Testis (tissue), 3 donors: Measurements from ENCODE around the gene GAK. TPM values are rescaled to one million over a fixed set of nuclear protein-coding genes. Genes with fewer than 3 reads are reported as not detected.

Experiments used
- DNase-seq: peaks from one replicate; pipeline ENCODE4 v3.0.0-alpha.2; 2019
- H3K27ac ChIP-seq, 2 donors: fragments of 200-600 bp; sonication (generic); one replicate each; pipeline ENCODE4 v1.5.1; 2019
- H3K27me3 ChIP-seq: fragments of 200-600 bp; sonication (generic); one replicate; pipeline ENCODE4 v1.5.1; 2019
- H3K36me3 ChIP-seq: fragments of 200-600 bp; sonication (generic); one replicate; pipeline ENCODE4 v1.5.1; 2017; ENCODE audit warnings: low read depth; ENCODE audit errors: missing control alignments
- H3K4me1 ChIP-seq: fragments of 200-600 bp; sonication (generic); one replicate; pipeline ENCODE4 v1.5.1; 2019
- H3K4me3 ChIP-seq, 2 donors: fragments of 200-600 bp; sonication (generic); one replicate each; pipeline ENCODE4 v1.5.1; 2017 to 2019
- H3K9me3 ChIP-seq: fragments of 200-600 bp; sonication (generic); one replicate; pipeline ENCODE4 v1.5.1; 2017
- POLR2A ChIP-seq: fragments of 450-650 bp; IDR thresholded peaks from one replicate; pipeline ENCODE4 v1.6.1; 2017; ENCODE audit warnings: antibody characterized with exemption, mild to moderate bottlenecking, moderate library complexity
- WGBS, 2 donors: methylation state at CpG; one replicate each; pipeline ENCODE4 v1.1.5; 2018; 5-methylcytosine and 5-hydroxymethylcytosine counted together
- intact Hi-C: fragments of 100-400 bp; cut with DNase I; formaldehyde crosslinking; loops from one replicate; pipeline ENCODE4 v1.15.1; 2023; ENCODE audit warnings: low total_unique reads
- polyA plus RNA-seq: library from polyadenylated mRNA; stranded (reverse); fragments of 350-450 nt; fragmentation: Illumina TruSeq; extraction: RNeasy Lipid Tissue Mini Kit (QIAGEN cat#74804); gene quantifications from one replicate; pipeline ENCODE4 v1.2.3, GENCODE V29; 2014; ENCODE audit warnings: low read depth, low replicate concordance; ENCODE audit not compliant: insufficient read depth
- total RNA-seq, 2 donors: library from RNA; depleted of rRNA; stranded (reverse); fragments of >200 nt; gene quantifications; one replicate each; pipeline ENCODE4 v1.2.3, GENCODE V29; 2016
- TF ChIP-seq, protein P1 (sequence below), 3 experiments: fragments of 450-650 bp in 2 of 3; fragments of 200-600 bp in 1 of 3; sonication (generic) in 1 of 3; IDR thresholded peaks; one replicate each; pipeline ENCODE4 v1.5.1; 2016 to 2019; ENCODE audit warnings: antibody characterized with exemption in 3 of 3, mild to moderate bottlenecking in 2 of 3, moderate library complexity in 1 of 3

The GAK gene
- total and polyA plus RNA-seq, 3 donors from 2014 or later, result 130 to 229 (median 226) TPM

DNA sequence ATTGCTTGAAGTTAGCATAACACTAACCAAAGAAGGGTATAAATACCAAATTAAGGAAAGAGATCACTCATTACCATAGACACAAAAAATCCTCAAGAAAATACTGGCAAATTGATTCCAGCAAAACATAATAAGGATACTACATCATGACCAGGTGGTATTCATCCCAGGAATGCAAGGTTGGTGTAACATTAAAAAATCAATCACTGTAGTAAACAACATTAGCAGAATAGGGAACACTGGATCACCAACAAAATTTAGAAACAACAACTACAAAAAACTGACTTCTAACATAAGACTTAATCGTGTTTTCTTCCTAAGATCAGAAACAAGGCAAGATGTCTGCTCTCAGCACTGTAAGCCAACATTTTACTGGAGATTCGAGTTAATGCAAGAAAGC lies 14.1 kb downstream of the GAK start:
- Histone ChIP-seq H3K4me1 (peaks cover 10% of the 10 kb centered on the region), H3K27ac (no peak overlapping the region), H3K9me3 (no peaks in the 10 kb centered on the region), H3K36me3 (no peaks in the 10 kb centered on the region), H3K27me3 (no peaks in the 10 kb centered on the region), H3K4me3 (no peak overlapping the region)
- no peak for DNase-seq
- TF ChIP-seq, protein P1, sequence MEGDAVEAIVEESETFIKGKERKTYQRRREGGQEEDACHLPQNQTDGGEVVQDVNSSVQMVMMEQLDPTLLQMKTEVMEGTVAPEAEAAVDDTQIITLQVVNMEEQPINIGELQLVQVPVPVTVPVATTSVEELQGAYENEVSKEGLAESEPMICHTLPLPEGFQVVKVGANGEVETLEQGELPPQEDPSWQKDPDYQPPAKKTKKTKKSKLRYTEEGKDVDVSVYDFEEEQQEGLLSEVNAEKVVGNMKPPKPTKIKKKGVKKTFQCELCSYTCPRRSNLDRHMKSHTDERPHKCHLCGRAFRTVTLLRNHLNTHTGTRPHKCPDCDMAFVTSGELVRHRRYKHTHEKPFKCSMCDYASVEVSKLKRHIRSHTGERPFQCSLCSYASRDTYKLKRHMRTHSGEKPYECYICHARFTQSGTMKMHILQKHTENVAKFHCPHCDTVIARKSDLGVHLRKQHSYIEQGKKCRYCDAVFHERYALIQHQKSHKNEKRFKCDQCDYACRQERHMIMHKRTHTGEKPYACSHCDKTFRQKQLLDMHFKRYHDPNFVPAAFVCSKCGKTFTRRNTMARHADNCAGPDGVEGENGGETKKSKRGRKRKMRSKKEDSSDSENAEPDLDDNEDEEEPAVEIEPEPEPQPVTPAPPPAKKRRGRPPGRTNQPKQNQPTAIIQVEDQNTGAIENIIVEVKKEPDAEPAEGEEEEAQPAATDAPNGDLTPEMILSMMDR (IDR thresholded peaks at IDR 0.05), result no peak
- no peak for TF ChIP-seq POLR2A
- WGBS, 2 donors, result 88 to 97% methylated on average over 2 of the region's 2 CpGs
- intact Hi-C loops, result no loop called here

GRCh38 chr4:917466-917865 lies 14.7 kb downstream of the GAK start:
- H3K27ac ChIP-seq, result no peak overlapping the region
- H3K9me3 ChIP-seq, result no peaks in the 10 kb centered on the region
- WGBS, 2 donors, result 94 to 98% methylated on average over 7 of the region's 7 CpGs
- no peak for TF ChIP-seq POLR2A
- TF ChIP-seq, protein P1 (IDR thresholded peaks at IDR 0.05), result no peak
- no peak for DNase-seq
- peaks cover 15% of the 10 kb centered on the region for H3K4me1 ChIP-seq
- H3K27me3 ChIP-seq, result no peaks in the 10 kb centered on the region
- H3K36me3 ChIP-seq, result no peaks in the 10 kb centered on the region
- intact Hi-C loops, result no loop called here
- H3K4me3 ChIP-seq, result no peak overlapping the region

DNA sequence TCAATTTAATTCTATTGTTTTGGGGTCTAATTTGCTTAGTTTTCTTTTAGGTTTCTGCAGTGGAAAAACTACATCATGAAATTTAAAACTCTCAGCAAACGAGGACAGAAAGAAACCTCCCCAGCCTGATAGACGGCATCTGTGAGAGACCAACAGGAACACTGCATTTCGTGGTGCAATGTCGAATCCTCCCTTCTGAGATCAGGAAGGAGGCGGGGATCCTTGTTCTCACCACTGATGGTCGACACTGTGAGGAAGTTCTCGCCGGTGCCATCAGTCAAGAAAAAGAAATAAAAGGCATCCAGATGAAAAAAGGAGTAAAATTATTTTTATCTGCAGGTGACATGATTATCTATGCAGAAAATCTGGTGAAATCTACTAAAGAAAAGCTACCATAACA lies 16.5 kb downstream of the GAK start:
- H3K27ac ChIP-seq, result peak overlapping the region in 1 of 2 donors; percentile 43
- H3K27me3 ChIP-seq, result no peaks in the 10 kb centered on the region
- H3K36me3 ChIP-seq, result no peaks in the 10 kb centered on the region
- WGBS, 2 donors, result 28 to 38% methylated on average over 8 of the region's 8 CpGs
- H3K4me1 ChIP-seq, result peaks cover 23% of the 10 kb centered on the region
- H3K4me3 ChIP-seq, result no peak overlapping the region
- TF ChIP-seq, protein P1 (IDR thresholded peaks at IDR 0.05), result no peak
- TF ChIP-seq POLR2A, result no peak
- intact Hi-C loops, result no loop called here
- peak; percentile 62 for DNase-seq
- no peaks in the 10 kb centered on the region for H3K9me3 ChIP-seq

DNA sequence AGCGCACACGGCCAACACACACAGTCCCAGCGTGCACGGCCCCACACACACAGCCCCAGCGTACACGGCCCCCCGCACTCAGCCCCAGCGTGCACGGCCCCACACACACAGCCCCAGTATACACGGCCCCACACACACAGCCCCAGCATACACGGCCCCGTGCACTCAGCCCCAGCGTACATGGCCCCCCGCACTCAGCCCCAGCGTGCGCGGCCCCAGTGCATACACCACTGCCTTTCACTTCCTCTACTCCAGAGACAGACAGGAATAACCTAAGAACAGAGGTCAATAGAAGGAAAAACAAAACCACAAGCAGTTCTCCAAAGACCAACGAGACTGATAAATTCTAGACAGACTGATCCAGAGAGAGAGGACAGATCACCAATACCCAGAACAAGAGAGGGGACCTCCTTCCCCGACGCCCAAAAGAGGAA lies 17.1 kb downstream of the GAK start:
- Histone ChIP-seq H3K27ac (peak overlapping the region in 1 of 2 donors; percentile 43), H3K4me3 (peak overlapping the region in 1 of 2 donors; percentile 34), H3K27me3 (no peaks in the 10 kb centered on the region), H3K4me1 (peaks cover 23% of the 10 kb centered on the region), H3K36me3 (no peaks in the 10 kb centered on the region), H3K9me3 (no peaks in the 10 kb centered on the region)
- intact Hi-C loops, result no loop called here
- TF ChIP-seq, protein P1 (IDR thresholded peaks at IDR 0.05), result no peak
- no peak for TF ChIP-seq POLR2A
- no peak for DNase-seq
- 64 to 65% methylated on average over 16 to 20 of the region's 20 CpGs for WGBS, 2 donors

DNA sequence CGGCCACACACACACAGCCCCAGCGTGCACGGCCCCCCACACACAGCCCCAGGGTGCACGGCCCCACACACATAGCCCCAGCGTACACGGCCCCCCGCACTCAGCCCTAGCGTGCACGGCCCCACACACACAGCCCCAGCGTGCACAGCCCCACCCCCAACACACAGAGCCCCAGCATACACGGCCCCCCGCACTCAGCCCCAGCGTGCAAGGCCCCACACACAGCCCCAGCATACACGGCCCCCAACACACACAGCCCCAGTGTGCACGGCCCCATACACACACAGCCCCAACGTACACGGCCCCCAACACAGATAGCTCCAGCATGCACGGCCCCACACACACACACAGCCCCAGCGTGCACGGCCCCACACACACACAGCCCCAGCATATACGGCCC lies 17.6 kb downstream of the GAK start:
- WGBS, 2 donors, result 51 to 60% methylated on average over 6 to 17 of the region's 21 CpGs
- no peaks in the 10 kb centered on the region for H3K36me3 ChIP-seq
- no peaks in the 10 kb centered on the region for H3K9me3 ChIP-seq
- H3K4me1 ChIP-seq, result peaks cover 23% of the 10 kb centered on the region
- intact Hi-C loops, result no loop called here
- no peak overlapping the region for H3K27ac ChIP-seq
- TF ChIP-seq POLR2A, result no peak
- TF ChIP-seq, protein P1 (IDR thresholded peaks at IDR 0.05), result no peak
- H3K27me3 ChIP-seq, result no peaks in the 10 kb centered on the region
- no peak for DNase-seq
- H3K4me3 ChIP-seq, result no peak overlapping the region
